Measurements from ENCODE around the gene TMEM88.

DNA sequence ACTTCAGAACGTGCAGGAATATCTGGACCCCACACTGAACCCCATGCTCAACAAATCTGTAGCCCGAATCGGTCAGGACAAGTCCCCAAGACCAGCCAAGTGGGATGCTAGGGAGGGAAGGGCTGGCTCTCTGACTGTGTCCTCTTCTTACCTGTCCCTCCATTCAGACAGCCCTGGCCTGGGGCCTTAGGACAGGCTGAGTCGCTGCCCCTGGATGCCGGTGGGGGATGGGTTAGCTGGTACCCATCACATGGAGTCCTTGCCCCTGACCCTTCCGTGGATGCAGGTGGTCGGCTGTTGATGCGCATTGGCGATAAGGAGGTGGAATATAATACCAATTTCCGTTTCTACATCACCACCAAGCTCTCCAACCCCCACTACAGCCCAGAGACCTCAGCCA lies 36.8 kb upstream of the TMEM88 start:
- TF ChIP-seq, protein P1, sequence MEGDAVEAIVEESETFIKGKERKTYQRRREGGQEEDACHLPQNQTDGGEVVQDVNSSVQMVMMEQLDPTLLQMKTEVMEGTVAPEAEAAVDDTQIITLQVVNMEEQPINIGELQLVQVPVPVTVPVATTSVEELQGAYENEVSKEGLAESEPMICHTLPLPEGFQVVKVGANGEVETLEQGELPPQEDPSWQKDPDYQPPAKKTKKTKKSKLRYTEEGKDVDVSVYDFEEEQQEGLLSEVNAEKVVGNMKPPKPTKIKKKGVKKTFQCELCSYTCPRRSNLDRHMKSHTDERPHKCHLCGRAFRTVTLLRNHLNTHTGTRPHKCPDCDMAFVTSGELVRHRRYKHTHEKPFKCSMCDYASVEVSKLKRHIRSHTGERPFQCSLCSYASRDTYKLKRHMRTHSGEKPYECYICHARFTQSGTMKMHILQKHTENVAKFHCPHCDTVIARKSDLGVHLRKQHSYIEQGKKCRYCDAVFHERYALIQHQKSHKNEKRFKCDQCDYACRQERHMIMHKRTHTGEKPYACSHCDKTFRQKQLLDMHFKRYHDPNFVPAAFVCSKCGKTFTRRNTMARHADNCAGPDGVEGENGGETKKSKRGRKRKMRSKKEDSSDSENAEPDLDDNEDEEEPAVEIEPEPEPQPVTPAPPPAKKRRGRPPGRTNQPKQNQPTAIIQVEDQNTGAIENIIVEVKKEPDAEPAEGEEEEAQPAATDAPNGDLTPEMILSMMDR (IDR thresholded peaks at IDR 0.05): no peak
- TF ChIP-seq POLR2A (IDR thresholded peaks at IDR 0.05): no peak

Data from heart left ventricle (tissue), 13 donors.